CD4-positive, alpha-beta T cell treated with Interleukin-17A for 4 hours (primary cell): ENCODE data around the gene NDFIP2.

Source experiments
- DNase-seq: peaks from one replicate; pipeline ENCODE4 v3.0.0-alpha.2; 2020; ENCODE audit warnings: mixed read lengths

NDFIP2 gene

GRCh38 chr13:79602936-79603335, 122.0 kb downstream of the NDFIP2 start:
- DNase-seq: no peak

- no peak for DNase-seq
Observed at GRCh38 chr13:79604752-79605151, 123.8 kb downstream of the NDFIP2 start.
